ENCODE measurements around the gene SNRPA1. TPM values are rescaled to one million over a fixed set of nuclear protein-coding genes. Genes with fewer than 3 reads are reported as not detected.
"Not testable (repeated sequence)": the region's sequence is repeated elsewhere in the genome, so short reads cannot be mapped to it uniquely, and the experiment has no call there.

The SNRPA1 gene
- total RNA-seq, 1 donor = 17.5 TPM

DNA sequence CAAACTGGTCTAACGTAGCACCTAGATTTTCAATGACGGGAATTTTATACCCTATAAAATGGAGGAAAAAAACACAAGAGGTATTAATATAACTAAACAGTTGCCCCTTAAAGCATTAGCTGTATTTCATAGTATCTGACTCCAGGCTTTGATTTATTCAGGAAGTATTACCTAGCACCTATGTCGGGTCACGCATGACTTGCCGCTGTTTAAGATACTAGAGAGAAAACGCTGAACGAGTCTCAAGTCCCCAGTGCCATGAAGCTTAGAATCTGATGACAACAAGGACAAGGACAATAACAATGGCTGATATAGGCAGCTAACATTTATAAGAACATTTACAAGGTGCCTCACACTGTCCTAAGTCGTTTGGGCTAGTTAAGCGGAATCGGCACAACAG, 1.9 kb downstream of the SNRPA1 start:
- TF ChIP-seq, protein P1, sequence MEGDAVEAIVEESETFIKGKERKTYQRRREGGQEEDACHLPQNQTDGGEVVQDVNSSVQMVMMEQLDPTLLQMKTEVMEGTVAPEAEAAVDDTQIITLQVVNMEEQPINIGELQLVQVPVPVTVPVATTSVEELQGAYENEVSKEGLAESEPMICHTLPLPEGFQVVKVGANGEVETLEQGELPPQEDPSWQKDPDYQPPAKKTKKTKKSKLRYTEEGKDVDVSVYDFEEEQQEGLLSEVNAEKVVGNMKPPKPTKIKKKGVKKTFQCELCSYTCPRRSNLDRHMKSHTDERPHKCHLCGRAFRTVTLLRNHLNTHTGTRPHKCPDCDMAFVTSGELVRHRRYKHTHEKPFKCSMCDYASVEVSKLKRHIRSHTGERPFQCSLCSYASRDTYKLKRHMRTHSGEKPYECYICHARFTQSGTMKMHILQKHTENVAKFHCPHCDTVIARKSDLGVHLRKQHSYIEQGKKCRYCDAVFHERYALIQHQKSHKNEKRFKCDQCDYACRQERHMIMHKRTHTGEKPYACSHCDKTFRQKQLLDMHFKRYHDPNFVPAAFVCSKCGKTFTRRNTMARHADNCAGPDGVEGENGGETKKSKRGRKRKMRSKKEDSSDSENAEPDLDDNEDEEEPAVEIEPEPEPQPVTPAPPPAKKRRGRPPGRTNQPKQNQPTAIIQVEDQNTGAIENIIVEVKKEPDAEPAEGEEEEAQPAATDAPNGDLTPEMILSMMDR (IDR thresholded peaks at IDR 0.05; ENCODE audit: insufficient read depth, low read length) = no peak
- H3K4me3 ChIP-seq (ENCODE audit: low read depth, low read length) = peak overlapping the region; percentile 96
- no peak for DNase-seq (ENCODE audit: low read depth)

DNA sequence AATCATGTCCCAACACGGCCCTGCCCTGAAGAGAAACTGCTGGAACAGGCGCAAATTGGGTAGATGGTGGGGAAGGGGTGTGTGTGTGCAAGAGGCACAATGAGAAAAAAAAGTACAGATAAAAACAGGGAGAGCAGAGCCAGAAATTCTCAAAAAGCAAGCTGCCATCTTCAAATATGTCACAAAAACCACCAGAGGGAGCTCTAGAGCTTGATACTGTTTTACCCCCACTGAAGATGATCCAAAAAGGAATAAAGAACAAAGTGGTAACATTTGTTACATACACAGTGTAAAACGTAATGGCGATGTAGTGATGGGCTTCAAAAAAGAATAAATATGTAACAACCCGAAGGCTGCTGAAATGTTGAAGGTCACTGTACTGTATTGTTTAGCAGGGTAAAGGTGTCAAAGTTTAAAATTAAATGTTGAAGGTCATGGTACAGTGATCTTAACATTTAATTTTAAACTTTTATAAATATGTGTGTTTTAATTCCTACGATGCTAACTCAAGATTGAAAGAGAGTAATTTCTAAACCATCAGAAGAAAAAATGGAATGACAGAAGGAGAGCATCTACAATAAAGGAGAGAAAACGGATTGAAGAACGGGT, 6.0 kb downstream of the SNRPA1 start:
- no peak overlapping the region for H3K4me3 ChIP-seq (ENCODE audit: low read depth, low read length)
- TF ChIP-seq, protein P1 (IDR thresholded peaks at IDR 0.05; ENCODE audit: insufficient read depth, low read length) = peak; percentile 64
- DNase-seq (ENCODE audit: low read depth) = peak; percentile 66

DNA sequence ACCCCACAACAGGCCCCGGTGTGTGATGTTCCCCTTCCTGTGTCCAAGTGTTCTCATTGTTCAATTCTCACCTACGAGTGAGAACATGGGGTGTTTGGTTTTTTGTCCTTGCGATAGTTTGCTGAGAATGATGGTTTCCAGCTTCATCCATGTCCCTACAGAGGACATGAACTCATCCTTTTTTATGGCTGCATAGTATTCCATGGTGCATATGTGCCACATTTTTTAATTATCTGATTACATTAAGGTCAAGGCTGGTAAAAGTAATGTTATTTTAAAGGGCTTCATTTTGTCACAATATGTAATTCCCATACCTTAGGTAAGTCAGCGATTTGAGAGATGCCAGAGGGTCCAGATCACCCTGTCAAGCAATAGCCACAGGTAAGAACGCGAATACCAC, 7.7 kb downstream of the SNRPA1 start:
- not testable (repeated sequence) for DNase-seq (ENCODE audit: low read depth); H3K4me3 ChIP-seq (ENCODE audit: low read depth, low read length)

DNA sequence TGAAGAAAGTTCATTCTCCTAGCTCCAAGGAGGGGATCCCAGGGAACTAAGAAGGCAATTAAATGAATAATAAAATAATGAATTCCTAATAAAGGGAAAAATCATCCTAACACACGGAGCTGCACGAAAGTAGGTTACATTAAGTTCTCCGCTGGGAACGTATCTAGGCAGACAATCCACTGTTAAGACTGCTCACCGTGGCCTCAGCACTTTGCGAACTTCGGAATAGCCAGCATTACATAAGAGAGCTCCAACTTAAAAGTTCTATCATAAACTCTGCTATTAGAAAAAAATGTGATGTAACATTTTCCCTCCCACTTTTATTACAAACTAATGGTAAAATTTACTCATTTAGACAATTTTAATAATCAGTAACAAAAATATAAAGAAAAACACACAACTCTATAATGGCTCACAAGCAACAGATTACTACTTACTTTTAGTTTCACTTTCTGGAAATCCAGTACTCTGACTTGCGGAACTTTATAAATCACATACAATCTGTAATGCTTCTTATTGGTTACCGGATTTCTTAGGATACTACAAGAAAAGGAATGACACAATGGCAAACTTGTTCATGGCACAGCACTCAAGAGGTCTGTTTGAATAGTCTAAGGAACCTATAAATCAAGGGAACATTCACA, 8.5 kb downstream of the SNRPA1 start:
- TF ChIP-seq, protein P1 (IDR thresholded peaks at IDR 0.05; ENCODE audit: insufficient read depth, low read length) = no peak
- no peak overlapping the region for H3K4me3 ChIP-seq (ENCODE audit: low read depth, low read length)
- DNase-seq (ENCODE audit: low read depth) = no peak

DNA sequence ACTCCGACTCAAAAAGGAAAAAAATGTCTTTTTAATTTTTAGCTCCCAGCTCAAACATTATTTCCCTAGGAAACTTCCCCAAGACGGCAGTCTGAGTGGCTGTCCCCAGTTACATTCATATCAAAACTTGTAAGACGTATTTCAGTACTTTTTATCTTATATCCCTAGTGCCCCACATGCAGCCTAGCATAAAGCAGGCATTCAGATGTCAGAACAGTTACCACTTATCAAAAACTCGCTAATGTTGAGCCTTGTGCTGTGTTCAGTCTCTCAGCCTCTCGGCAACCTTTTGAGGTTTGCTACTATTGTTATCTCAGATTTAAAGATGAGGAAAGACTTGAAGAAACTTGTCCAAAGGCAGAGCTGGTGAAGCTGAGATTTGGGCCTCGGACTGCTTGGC, 11.1 kb downstream of the SNRPA1 start:
- TF ChIP-seq, protein P1 (IDR thresholded peaks at IDR 0.05; ENCODE audit: insufficient read depth, low read length) = no peak
- no peak overlapping the region for H3K4me3 ChIP-seq (ENCODE audit: low read depth, low read length)
- DNase-seq (ENCODE audit: low read depth) = no peak

DNA sequence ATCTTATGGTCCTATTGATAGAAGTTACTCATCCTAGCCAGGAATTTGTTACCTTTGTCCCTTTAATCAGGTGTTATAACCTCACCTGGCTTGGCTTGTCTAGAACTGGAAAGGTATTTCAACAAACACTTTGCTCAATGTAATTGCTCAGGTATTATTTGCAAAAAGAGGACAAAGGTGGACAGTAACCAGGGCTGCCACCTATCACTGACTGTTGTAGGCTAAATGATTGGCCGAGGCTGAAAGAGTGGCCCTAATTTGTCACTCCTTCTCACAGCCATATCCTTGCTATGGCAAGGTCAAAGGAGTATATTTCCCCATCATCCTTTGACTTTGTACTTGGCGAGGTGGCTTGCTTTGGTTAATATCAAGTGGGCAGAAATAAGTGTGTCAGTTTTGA, 15.0 kb downstream of the SNRPA1 start:
- TF ChIP-seq, protein P1 (IDR thresholded peaks at IDR 0.05; ENCODE audit: insufficient read depth, low read length) = no peak
- DNase-seq (ENCODE audit: low read depth) = no peak
- no peak overlapping the region for H3K4me3 ChIP-seq (ENCODE audit: low read depth, low read length)

DNA sequence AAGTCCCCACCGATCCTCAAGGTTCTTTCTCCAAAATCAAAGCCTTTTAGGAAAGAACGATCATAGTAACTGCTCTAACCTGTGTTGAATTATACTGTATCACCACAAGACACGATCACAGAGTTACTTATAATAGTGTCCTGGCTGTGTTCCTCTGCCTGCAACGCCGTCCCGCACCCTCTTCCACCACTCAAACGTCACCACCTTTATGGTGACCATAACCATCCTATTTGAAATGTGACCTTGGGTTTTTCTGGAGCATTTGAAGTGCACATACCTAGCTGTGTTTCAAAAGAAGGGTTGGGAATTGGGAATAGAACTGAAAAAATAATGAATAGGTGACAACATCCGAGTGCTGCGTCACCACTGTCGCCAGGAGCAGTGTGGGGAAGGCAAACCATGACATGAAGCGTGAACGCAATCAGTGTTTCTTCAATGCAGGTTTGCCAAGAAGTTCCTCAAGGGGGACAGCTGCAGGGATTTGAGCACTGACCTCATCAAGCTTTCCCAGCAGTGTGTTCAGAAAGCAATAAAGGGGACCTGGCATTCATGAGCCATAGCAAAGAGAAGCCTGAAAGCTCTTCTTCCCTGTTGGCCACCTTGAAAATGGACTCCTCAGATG, 17.0 kb downstream of the SNRPA1 start:
- DNase-seq (ENCODE audit: low read depth) = no peak
- peak overlapping the region; percentile 66 for H3K4me3 ChIP-seq (ENCODE audit: low read depth, low read length)
- TF ChIP-seq, protein P1 (IDR thresholded peaks at IDR 0.05; ENCODE audit: insufficient read depth, low read length) = no peak

Data from fibroblast of the aortic adventitia (primary cell).